ENCODE results near the gene GNAL. TPM values are rescaled to one million over a fixed set of nuclear protein-coding genes. Genes with fewer than 3 reads are reported as not detected.

GNAL gene
- total RNA-seq, 3 donors from 2014 or later (not counting 1 experiment from before 2014, with no cell fraction given) = 10.9 to 15.0 (median 12.6) TPM

DNA sequence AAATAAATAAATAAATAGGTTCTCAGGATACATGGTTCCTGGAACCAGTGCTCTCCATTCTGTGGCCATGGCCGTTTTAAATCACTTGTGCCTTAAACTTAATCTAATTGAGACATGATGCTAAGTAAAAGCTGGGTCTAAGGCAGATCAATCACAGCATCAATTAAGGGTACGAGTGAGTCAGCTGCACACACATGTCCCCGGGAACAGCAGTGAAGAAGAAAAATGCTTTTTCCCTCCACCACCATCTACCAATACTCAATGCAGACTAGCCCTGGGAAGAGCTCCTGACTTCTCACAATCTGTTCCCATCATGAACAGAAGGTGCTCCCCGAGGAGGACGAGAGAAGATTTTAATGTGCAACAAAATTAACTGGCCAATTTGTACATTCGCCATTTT lies 155.4 kb downstream of the GNAL start:
- H3K9me3 Mint-ChIP-seq = no peaks in the 10 kb centered on the region
- intact Hi-C loops (cut with micrococcal nuclease) = no loop called here
- DNase-seq (no peak), ATAC-seq (no peak)
- no peaks in the 10 kb centered on the region for H3K27me3 ChIP-seq (ENCODE audit: control insufficient read depth, insufficient read depth, low read length)
- H3K27me3 Mint-ChIP-seq (ENCODE audit: low read depth in 2 of 2) = no peaks in the 10 kb centered on the region
- no peak overlapping the region for H3K4me3 ChIP-seq (ENCODE audit: low read length)
- no peak overlapping the region for H3K4me3 Mint-ChIP-seq
- no peaks in the 10 kb centered on the region for H3K4me1 ChIP-seq (ENCODE audit: control insufficient read depth, insufficient read depth, low read length)
- TF ChIP-seq CTCF (IDR thresholded peaks at IDR 0.05) = no peak
- no peaks in the 10 kb centered on the region for H3K36me3 ChIP-seq (ENCODE audit: control insufficient read depth, insufficient read depth, low read length)
- H3K27ac Mint-ChIP-seq = no peak overlapping the region
- H3K27ac ChIP-seq (ENCODE audit: low read length) = no peak overlapping the region
- 95% methylated on average over 4 of the region's 6 CpGs for WGBS (ENCODE audit: insufficient coverage)
- H3K36me3 Mint-ChIP-seq = no peaks in the 10 kb centered on the region
- H3K4me1 Mint-ChIP-seq = peaks cover 3% of the 10 kb centered on the region in 2 donors
- no peaks in the 10 kb centered on the region for H3K9me3 ChIP-seq (ENCODE audit: control insufficient read depth, insufficient read depth, low read length)

DNA sequence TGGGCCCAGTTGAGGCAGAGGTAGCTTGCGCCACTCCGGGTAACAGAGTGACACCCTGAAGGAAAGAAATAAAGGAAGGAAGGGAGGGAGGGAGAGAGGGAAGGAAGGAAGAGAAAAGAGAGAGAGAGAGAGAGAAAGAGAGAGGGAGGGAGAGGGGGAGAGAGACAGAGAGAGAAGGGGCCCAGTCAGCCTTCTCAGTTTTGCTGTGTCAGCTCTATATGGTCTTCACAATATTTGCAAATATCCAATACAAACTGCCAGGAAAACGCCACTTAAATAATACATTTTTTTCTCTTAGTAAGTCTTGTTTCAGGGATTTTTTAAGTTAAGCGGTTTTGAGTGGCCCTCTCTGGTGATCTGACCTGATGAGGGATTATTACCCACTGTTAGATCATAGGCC lies 156.6 kb downstream of the GNAL start:
- no peaks in the 10 kb centered on the region for H3K27me3 Mint-ChIP-seq (ENCODE audit: low read depth in 2 of 2)
- Histone ChIP-seq H3K4me3 (ENCODE audit: low read length) (no peak overlapping the region), H3K27ac (ENCODE audit: low read length) (no peak overlapping the region), H3K27me3 (ENCODE audit: control insufficient read depth, insufficient read depth, low read length) (no peaks in the 10 kb centered on the region), H3K4me1 (ENCODE audit: control insufficient read depth, insufficient read depth, low read length) (peaks cover 7% of the 10 kb centered on the region), H3K36me3 (ENCODE audit: control insufficient read depth, insufficient read depth, low read length) (no peaks in the 10 kb centered on the region), H3K9me3 (ENCODE audit: control insufficient read depth, insufficient read depth, low read length) (no peaks in the 10 kb centered on the region)
- peaks cover 14 to 15% of the 10 kb centered on the region in 2 donors for H3K4me1 Mint-ChIP-seq
- H3K9me3 Mint-ChIP-seq = no peaks in the 10 kb centered on the region
- no peak for ATAC-seq
- WGBS (ENCODE audit: insufficient coverage) = 98% methylated on average over 3 of the region's 4 CpGs
- no peak overlapping the region for H3K4me3 Mint-ChIP-seq
- H3K27ac Mint-ChIP-seq = no peak overlapping the region
- no peaks in the 10 kb centered on the region for H3K36me3 Mint-ChIP-seq
- intact Hi-C loops (cut with micrococcal nuclease) = no loop called here
- DNase-seq = no peak
- no peak for TF ChIP-seq CTCF (IDR thresholded peaks at IDR 0.05)

GRCh38 chr18:11847811-11848210 lies 158.7 kb downstream of the GNAL start:
- Histone ChIP-seq H3K27ac (ENCODE audit: low read length) (no peak overlapping the region), H3K27me3 (ENCODE audit: control insufficient read depth, insufficient read depth, low read length) (no peaks in the 10 kb centered on the region), H3K9me3 (ENCODE audit: control insufficient read depth, insufficient read depth, low read length) (no peaks in the 10 kb centered on the region), H3K4me3 (ENCODE audit: low read length) (no peak overlapping the region), H3K4me1 (ENCODE audit: control insufficient read depth, insufficient read depth, low read length) (peaks cover 12% of the 10 kb centered on the region), H3K36me3 (ENCODE audit: control insufficient read depth, insufficient read depth, low read length) (no peaks in the 10 kb centered on the region)
- Mint-ChIP-seq H3K9me3 (no peaks in the 10 kb centered on the region), H3K4me3 (peak overlapping the region; percentile 17), H3K27me3 (ENCODE audit: low read depth in 2 of 2) (no peaks in the 10 kb centered on the region), H3K27ac (peak overlapping the region; percentile 62 to 100), H3K36me3 (peaks cover 7% of the 10 kb centered on the region), H3K4me1 (peaks cover 35 to 37% of the 10 kb centered on the region in 2 donors)
- intact Hi-C loops (cut with micrococcal nuclease) = loop anchor here (1.0 kb wide), 1 partner anchor 30 kb away; no protein-coding TSS in a partner anchor
- WGBS (ENCODE audit: insufficient coverage) = 91% methylated on average over 4 of the region's 4 CpGs
- TF ChIP-seq CTCF (IDR thresholded peaks at IDR 0.05) = no peak
- DNase-seq (no peak), ATAC-seq (no peak)

GRCh38 chr18:11849279-11849678 lies 160.2 kb downstream of the GNAL start:
- Histone ChIP-seq H3K27ac (ENCODE audit: low read length) (peak overlapping the region; percentile 95), H3K4me1 (ENCODE audit: control insufficient read depth, insufficient read depth, low read length) (peaks cover 19% of the 10 kb centered on the region), H3K9me3 (ENCODE audit: control insufficient read depth, insufficient read depth, low read length) (no peaks in the 10 kb centered on the region), H3K36me3 (ENCODE audit: control insufficient read depth, insufficient read depth, low read length) (no peaks in the 10 kb centered on the region), H3K4me3 (ENCODE audit: low read length) (no peak overlapping the region), H3K27me3 (ENCODE audit: control insufficient read depth, insufficient read depth, low read length) (no peaks in the 10 kb centered on the region)
- Mint-ChIP-seq H3K9me3 (no peaks in the 10 kb centered on the region), H3K4me3 (peak overlapping the region; percentile 69), H3K4me1 (peaks cover 43 to 46% of the 10 kb centered on the region in 2 donors), H3K27me3 (ENCODE audit: low read depth in 2 of 2) (no peaks in the 10 kb centered on the region), H3K36me3 (peaks cover 7% of the 10 kb centered on the region), H3K27ac (peak overlapping the region; percentile 100)
- intact Hi-C loops (cut with micrococcal nuclease) = no loop called here
- DNase-seq = no peak
- 98% methylated on average over 7 of the region's 7 CpGs for WGBS (ENCODE audit: insufficient coverage)
- ATAC-seq = no peak
- TF ChIP-seq CTCF (IDR thresholded peaks at IDR 0.05) = no peak

All from natural killer cell (primary cell).